Activated CD4-positive, alpha-beta T cell treated with anti-CD3 and anti-CD28 coated beads for 36 hours (primary cell): ENCODE data around the gene ATP6V0C. TPM values are rescaled to one million over a fixed set of nuclear protein-coding genes. Genes with fewer than 3 reads are reported as not detected.
"Not testable (repeated sequence)": the region's sequence is repeated elsewhere in the genome, so short reads cannot be mapped to it uniquely, and the experiment has no call there.

Experiments used
- ATAC-seq: fragments of 200-7000 bp; cut with Tn5 transposase; one replicate; pipeline ENCODE4 v1.10.0; 2021; ENCODE audit warnings: mild to moderate bottlenecking, moderate library complexity
- CTCF ChIA-PET: fragments of 350-600 bp; sonication (Branson Sonifier 250); formaldehyde crosslinking; loops from one replicate; lab custom pipeline; 2021; ENCODE audit warnings: antibody characterized with exemption; lab: Charles Lee
- POLR2A ChIA-PET: fragments of 350-600 bp; sonication (Branson Sonifier 250); formaldehyde crosslinking; loops from one replicate; lab custom pipeline; 2021; ENCODE audit warnings: antibody characterized with exemption, inconsistent platforms; lab: Charles Lee
- DNase-seq: peaks from one replicate; pipeline ENCODE4 v3.0.0-alpha.2; 2020
- H3K27ac Mint-ChIP-seq: one replicate; pipeline ENCODE4 v1.8.0; 2021; ENCODE audit warnings: mixed read lengths
- H3K27me3 Mint-ChIP-seq: one replicate; pipeline ENCODE4 v1.8.0; 2021; ENCODE audit warnings: mixed read lengths
- H3K36me3 Mint-ChIP-seq: one replicate; pipeline ENCODE4 v1.8.0; 2021; ENCODE audit warnings: low read depth, mixed read lengths
- H3K4me1 Mint-ChIP-seq: one replicate; pipeline ENCODE4 v1.8.0; 2021; ENCODE audit warnings: mixed read lengths
- H3K4me3 Mint-ChIP-seq: one replicate; pipeline ENCODE4 v1.8.0; 2021; ENCODE audit warnings: mild to moderate bottlenecking, moderate library complexity, mixed read lengths
- H3K9me3 Mint-ChIP-seq: one replicate; pipeline ENCODE4 v1.8.0; 2021; ENCODE audit warnings: low read depth, mixed read lengths
- intact Hi-C, 2 experiments: fragments of 100-400 bp; cut with DNase I in 1 of 2; cut with micrococcal nuclease in 1 of 2; formaldehyde crosslinking; loops; one replicate each; pipeline versions ENCODE4 v1.14.2 to v1.15.1; 2022 to 2024; cut with DNase I, micrococcal nuclease
- total RNA-seq, 2 experiments: library from RNA; stranded (reverse); gene quantifications; one replicate each; pipeline ENCODE4 v1.2.3, GENCODE V29; 2021

ATP6V0C gene
- total RNA-seq, 2 experiments from 2014 or later = 91.7 to 130 TPM

GRCh38 chr16:2539845-2540458, 26.2 kb downstream of the ATP6V0C start:
- ATAC-seq = peak; percentile 11
- H3K9me3 Mint-ChIP-seq, H3K27me3 Mint-ChIP-seq, POLR2A ChIA-PET, H3K36me3 Mint-ChIP-seq, CTCF ChIA-PET, H3K27ac Mint-ChIP-seq: not testable (repeated sequence)
- Mint-ChIP-seq H3K4me1 (peaks cover 35% of the 10 kb centered on the region), H3K4me3 (peak overlapping the region; percentile 80)
- intact Hi-C loops = loop anchor here in 1 of 2 experiments (5.0 kb wide), 2 partner anchors 928 to 1953 kb away; partner anchors contain the start of genes CRAMP1 and IFT140
- DNase-seq = peak; percentile 59

- POLR2A ChIA-PET, H3K9me3 Mint-ChIP-seq, H3K27me3 Mint-ChIP-seq, H3K27ac Mint-ChIP-seq, intact Hi-C loops, ATAC-seq, H3K36me3 Mint-ChIP-seq, DNase-seq, CTCF ChIA-PET: not testable (repeated sequence)
- peak overlapping the region; percentile 10 for H3K4me3 Mint-ChIP-seq
- peaks cover 35% of the 10 kb centered on the region for H3K4me1 Mint-ChIP-seq
Measured at GRCh38 chr16:2540912-2541311, 27.2 kb downstream of the ATP6V0C start.

- H3K27ac Mint-ChIP-seq = not testable (repeated sequence)
Measured at GRCh38 chr16:2541409-2541808, 27.7 kb downstream of the ATP6V0C start.

GRCh38 chr16:2543771-2544170, 30.0 kb downstream of the ATP6V0C start:
- H3K36me3 Mint-ChIP-seq, DNase-seq, CTCF ChIA-PET, ATAC-seq, POLR2A ChIA-PET, H3K4me3 Mint-ChIP-seq, H3K27ac Mint-ChIP-seq, H3K9me3 Mint-ChIP-seq, intact Hi-C loops, H3K27me3 Mint-ChIP-seq: not testable (repeated sequence)
- peaks cover 27% of the 10 kb centered on the region for H3K4me1 Mint-ChIP-seq

More at GRCh38 chr16:2541409-2541808, 27.7 kb downstream of the ATP6V0C start:
- H3K27me3 Mint-ChIP-seq, H3K9me3 Mint-ChIP-seq, H3K36me3 Mint-ChIP-seq, intact Hi-C loops, DNase-seq, ATAC-seq, CTCF ChIA-PET, POLR2A ChIA-PET: not testable (repeated sequence)
- peak overlapping the region; percentile 10 for H3K4me3 Mint-ChIP-seq
- peaks cover 35% of the 10 kb centered on the region for H3K4me1 Mint-ChIP-seq

- intact Hi-C loops, H3K27ac Mint-ChIP-seq, H3K36me3 Mint-ChIP-seq, H3K4me3 Mint-ChIP-seq, DNase-seq, H3K4me1 Mint-ChIP-seq, H3K27me3 Mint-ChIP-seq, ATAC-seq, CTCF ChIA-PET, POLR2A ChIA-PET, H3K9me3 Mint-ChIP-seq: not testable (repeated sequence)
Measured at GRCh38 chr16:2550283-2550878, 36.6 kb downstream of the ATP6V0C start.

GRCh38 chr16:2551420-2551889, 37.7 kb downstream of the ATP6V0C start:
- H3K4me1 Mint-ChIP-seq, H3K27ac Mint-ChIP-seq, intact Hi-C loops, H3K9me3 Mint-ChIP-seq, H3K27me3 Mint-ChIP-seq, H3K36me3 Mint-ChIP-seq, CTCF ChIA-PET, H3K4me3 Mint-ChIP-seq, DNase-seq, POLR2A ChIA-PET, ATAC-seq: not testable (repeated sequence)

GRCh38 chr16:2554709-2555425, 41.1 kb downstream of the ATP6V0C start:
- CTCF ChIA-PET, H3K9me3 Mint-ChIP-seq, H3K27ac Mint-ChIP-seq, H3K36me3 Mint-ChIP-seq, H3K4me3 Mint-ChIP-seq, intact Hi-C loops, H3K4me1 Mint-ChIP-seq, DNase-seq, POLR2A ChIA-PET, H3K27me3 Mint-ChIP-seq: not testable (repeated sequence)
- peak; percentile 61 for ATAC-seq

GRCh38 chr16:2557150-2557549, 43.4 kb downstream of the ATP6V0C start:
- H3K27me3 Mint-ChIP-seq, ATAC-seq, H3K9me3 Mint-ChIP-seq, intact Hi-C loops, CTCF ChIA-PET, H3K36me3 Mint-ChIP-seq, H3K27ac Mint-ChIP-seq, H3K4me1 Mint-ChIP-seq, DNase-seq, POLR2A ChIA-PET, H3K4me3 Mint-ChIP-seq: not testable (repeated sequence)

GRCh38 chr16:2560131-2560797, 46.5 kb downstream of the ATP6V0C start:
- H3K9me3 Mint-ChIP-seq, POLR2A ChIA-PET, intact Hi-C loops, H3K36me3 Mint-ChIP-seq, ATAC-seq, H3K4me3 Mint-ChIP-seq, DNase-seq, CTCF ChIA-PET, H3K4me1 Mint-ChIP-seq, H3K27ac Mint-ChIP-seq, H3K27me3 Mint-ChIP-seq: not testable (repeated sequence)

GRCh38 chr16:2560798-2561133, 47.0 kb downstream of the ATP6V0C start:
- intact Hi-C loops, H3K9me3 Mint-ChIP-seq, H3K27me3 Mint-ChIP-seq, CTCF ChIA-PET, H3K4me3 Mint-ChIP-seq, H3K36me3 Mint-ChIP-seq, H3K4me1 Mint-ChIP-seq, POLR2A ChIA-PET, H3K27ac Mint-ChIP-seq: not testable (repeated sequence)
- peak; percentile 100 for ATAC-seq
- DNase-seq = peak; percentile 85

- POLR2A ChIA-PET, intact Hi-C loops, H3K4me1 Mint-ChIP-seq, H3K36me3 Mint-ChIP-seq, H3K4me3 Mint-ChIP-seq, CTCF ChIA-PET, H3K27me3 Mint-ChIP-seq, H3K27ac Mint-ChIP-seq, DNase-seq, H3K9me3 Mint-ChIP-seq, ATAC-seq: not testable (repeated sequence)
Measured at GRCh38 chr16:2567506-2567905, 53.8 kb downstream of the ATP6V0C start.
